ENCODE measurements around the gene C3orf62. TPM values are rescaled to one million over a fixed set of nuclear protein-coding genes. Genes with fewer than 3 reads are reported as not detected.

The C3orf62 gene
- total and polyA plus RNA-seq, 2 of the 4 experiments (the other 2 are of a cell fraction): 0.90 to 3.1 TPM

GRCh38 chr3:49257187-49257586, 19.8 kb downstream of the C3orf62 start:
- Histone ChIP-seq H3K4me2 (ENCODE audit: low read depth, low read length) (no peak overlapping the region), H3K9me3 (ENCODE audit: control insufficient read depth, insufficient read depth, low read length) (no peaks in the 10 kb centered on the region), H2BK20ac (ENCODE audit: low read depth, low read length) (no peak overlapping the region), H4K5ac (ENCODE audit: low read depth, low read length) (no peak overlapping the region), H4K20me1 (ENCODE audit: insufficient read depth, low read length) (no peaks in the 10 kb centered on the region), H2BK5ac (ENCODE audit: low read depth, low read length, poor library complexity, severe bottlenecking) (no peak overlapping the region), H3K18ac (ENCODE audit: low read depth, low read length) (no peak overlapping the region), H3K36me3 (ENCODE audit: control insufficient read depth, insufficient read depth, low read length) (no peaks in the 10 kb centered on the region), H3K56ac (ENCODE audit: extremely low read depth, insufficient read depth, low read length) (no peak overlapping the region), H3K79me1 (ENCODE audit: low read depth in 1 of 2, low read length in 2 of 2) (no peaks in the 10 kb centered on the region), H3K4ac (ENCODE audit: low read depth, low read length) (no peak overlapping the region), H3K4me3 (ENCODE audit: insufficient read depth, low read depth, low read length) (no peak overlapping the region), H4K8ac (ENCODE audit: low read depth in 2 of 2, low read length in 2 of 2) (no peak overlapping the region), H2AK9ac (replicated peaks; ENCODE audit: low read depth, low read length, poor library complexity) (no peak overlapping the region), H2AFZ (replicated peaks; ENCODE audit: low read length, poor library complexity) (no peak overlapping the region), H3K27ac (ENCODE audit: insufficient read depth, low read length) (no peak overlapping the region), H4K91ac (ENCODE audit: insufficient read depth, low read depth, low read length) (no peak overlapping the region), H3K27me3 (ENCODE audit: control insufficient read depth, insufficient read depth, low read length) (no peaks in the 10 kb centered on the region), H3K9ac (ENCODE audit: low read depth, low read length) (no peak overlapping the region), H3K14ac (replicated peaks; ENCODE audit: low read depth, low read length) (no peak overlapping the region), H2BK15ac (ENCODE audit: low read depth, low read length) (no peak overlapping the region), H3K9me1 (ENCODE audit: insufficient read depth, low read length) (no peaks in the 10 kb centered on the region), H3K23ac (ENCODE audit: low read depth, low read length) (no peak overlapping the region), H3K4me1 (ENCODE audit: control insufficient read depth, insufficient read depth, low read length) (no peaks in the 10 kb centered on the region; the same call in 1 of the 2 replicates), H2AK5ac (ENCODE audit: low read depth, low read length) (no peak overlapping the region), H2BK120ac (ENCODE audit: low read depth, low read length) (no peak overlapping the region)
- CTCF ChIA-PET: no interaction called here
- TF ChIP-seq CHD1 (IDR thresholded peaks at IDR 0.05; ENCODE audit: low read depth, low read length) (no peak), FOS (IDR thresholded peaks at IDR 0.05; ENCODE audit: low read depth, low read length) (no peak), MAFK (IDR thresholded peaks at IDR 0.05; ENCODE audit: low read depth, low read length) (no peak), ELK1 (IDR thresholded peaks at IDR 0.05; ENCODE audit: borderline replicate concordance, low read depth, low read length) (no peak), NFE2L2 (IDR thresholded peaks at IDR 0.05; ENCODE audit: low read depth, low read length) (no peak), POLR2A (IDR thresholded peaks at IDR 0.05; ENCODE audit: low read depth, low read length) (no peak), RFX5 (IDR thresholded peaks at IDR 0.05; ENCODE audit: low read depth, low read length) (no peak)
- TF ChIP-seq, protein P1, sequence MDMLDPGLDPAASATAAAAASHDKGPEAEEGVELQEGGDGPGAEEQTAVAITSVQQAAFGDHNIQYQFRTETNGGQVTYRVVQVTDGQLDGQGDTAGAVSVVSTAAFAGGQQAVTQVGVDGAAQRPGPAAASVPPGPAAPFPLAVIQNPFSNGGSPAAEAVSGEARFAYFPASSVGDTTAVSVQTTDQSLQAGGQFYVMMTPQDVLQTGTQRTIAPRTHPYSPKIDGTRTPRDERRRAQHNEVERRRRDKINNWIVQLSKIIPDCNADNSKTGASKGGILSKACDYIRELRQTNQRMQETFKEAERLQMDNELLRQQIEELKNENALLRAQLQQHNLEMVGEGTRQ (IDR thresholded peaks at IDR 0.05; ENCODE audit: low read depth, low read length): no peak
- no peak for ATAC-seq (ENCODE audit: low read depth)
- DNase-seq: no peak
- no CpG with 5 or more reads among the region's 3 CpGs for WGBS, 2 experiments (ENCODE audit: extremely low coverage in 2 of 2, insufficient read length in 1 of 2)
- intact Hi-C loops (cut with micrococcal nuclease) (no loop called here), dilution Hi-C loops (cut with HindIII; ENCODE audit: low sequenced_read_pairs, unreplicated experiment) (no loop called here), in situ Hi-C loops (cut with MboI; ENCODE audit: low sequenced_read_pairs) (no loop called here)
- POLR2A ChIA-PET (ENCODE audit: unreplicated experiment): no interaction called here
- BruUV-seq (replicated peaks): no TSS peak
